Pancreas (tissue), 10 donors: ENCODE data around the gene C9orf153. TPM values are rescaled to one million over a fixed set of nuclear protein-coding genes. Genes with fewer than 3 reads are reported as not detected.

Experiments
- ATAC-seq, 4 donors: fragments of 200-7000 bp; cut with Tn5 transposase; one replicate each; pipeline versions ENCODE4 v1.8.0 to v1.9.1; 2020; ENCODE audit warnings: mild to moderate bottlenecking in 4 of 4, moderate library complexity in 4 of 4
- DNase-seq, 6 donors: peaks; one replicate each; pipeline ENCODE4 v3.0.0-alpha.2; 2020
- FAIRE-seq: peaks from 2 replicates; lab custom pipeline; 2012; peaks lifted over from hg19 to GRCh38; lab: Jason Lieb, UNC
- H3K27ac ChIP-seq, 4 donors: fragments of 200-600 bp; sonication (generic); 1 replicate in 3 of 4; 2 replicates in 1 of 4; pipeline versions ENCODE4 v1.5.0 to v1.8.0; 2020
- H3K27me3 ChIP-seq, 4 donors: fragments of 200-600 bp; one replicate each; pipeline ENCODE4 v1.8.0; 2021
- H3K36me3 ChIP-seq, 3 donors: fragments of 200-600 bp; sonication (generic) in 1 of 3; one replicate each; pipeline versions ENCODE4 v1.5.0 to v1.8.0; 2020 to 2021
- H3K4me1 ChIP-seq, 3 donors: fragments of 200-600 bp; one replicate each; pipeline ENCODE4 v1.8.0; 2021
- H3K4me3 ChIP-seq, 4 donors: fragments of 200-600 bp; sonication (generic) in 2 of 4; one replicate each; pipeline versions ENCODE4 v1.5.0 to v1.8.0; 2020 to 2021
- H3K9me3 ChIP-seq, 4 donors: fragments of 200-600 bp; one replicate each; pipeline ENCODE4 v1.8.0; 2021
- CTCF ChIP-seq, 4 donors: fragments of 200-600 bp; sonication (generic) in 3 of 4; IDR thresholded peaks; one replicate each; pipeline versions ENCODE4 v1.5.0 to v1.8.0; 2021; ENCODE audit warnings: antibody characterized with exemption in 4 of 4
- WGBS, 2 donors: extraction: QIAGEN DNeasy Blood & Tissue Kit; methylation state at CpG; one replicate each; pipeline ENCODE4 v1.1.7; 2013; 5-methylcytosine and 5-hydroxymethylcytosine counted together
- intact Hi-C, 3 donors: fragments of 100-400 bp; cut with DNase I; formaldehyde crosslinking; loops; one replicate each; pipeline versions ENCODE4 v1.11.1 to v1.14.2; 2022
- polyA plus RNA-seq, 2 donors: library from polyadenylated mRNA; stranded (reverse); fragments of 200-250 nt; gene quantifications; one replicate each; pipeline ENCODE4 v1.2.3, GENCODE V29; 2013
- total RNA-seq, 6 donors: library from RNA; stranded (reverse); fragmentation: NEBNext Ultra II Directional in 4 of 6; extraction: Animal tissue kit (Norgen Biotek cat#: 25700) in 4 of 6; gene quantifications; one replicate each; pipeline versions ENCODE4 v1.2.1 to v1.2.4, GENCODE V29; 2021 to 2023
- donor health status: healthy with polysubstance abuse.
- donor health status: DM: no; HTN: no; CAD: no; lungs with moderate emphysema.
- donor health status: DM: no; HTN: no; CAD: no.
- donor health status: control.
- donor health status: control.
- donor health status: Bipolar disorder and iron deficiency.
- donor health status: DM: yes; HTN: yes; CAD: no.
- donor health status: DM: no; HTN: no; CAD: no.
- donor health status: DM: no; HTN: no; CAD: no.
- donor health status: DM: yes; HTN: yes; CAD: no.

The C9orf153 gene
- total and polyA plus RNA-seq, 8 donors = 0.12 to 0.42 (median 0.13) TPM; not detected in 4

GRCh38 chr9:86274821-86275643 is 15.6 kb upstream of the C9orf153 start:
- TF ChIP-seq CTCF (IDR thresholded peaks at IDR 0.05) = no peak
- peaks cover 0 to 16% (median 0%) of the 10 kb centered on the region in 3 donors for H3K36me3 ChIP-seq
- ATAC-seq = no peak
- peaks cover 0 to 2% (median 0%) of the 10 kb centered on the region in 3 donors for H3K4me1 ChIP-seq
- H3K4me3 ChIP-seq = no peak overlapping the region
- WGBS, 2 donors = 81 to 84% methylated on average over 7 of the region's 7 CpGs
- no peak for FAIRE-seq
- H3K27ac ChIP-seq = no peak overlapping the region
- H3K27me3 ChIP-seq = no peaks in the 10 kb centered on the region
- DNase-seq = no peak
- intact Hi-C loops = no loop called here
- H3K9me3 ChIP-seq = no peaks in the 10 kb centered on the region

GRCh38 chr9:86272221-86272620 is 12.8 kb upstream of the C9orf153 start:
- FAIRE-seq = no peak
- intact Hi-C loops = no loop called here
- no peaks in the 10 kb centered on the region for H3K9me3 ChIP-seq
- peaks cover 0 to 16% (median 0%) of the 10 kb centered on the region in 3 donors for H3K36me3 ChIP-seq
- DNase-seq = no peak
- WGBS, 2 donors = 95 to 96% methylated on average over 4 of the region's 4 CpGs
- H3K27me3 ChIP-seq = no peaks in the 10 kb centered on the region
- H3K4me1 ChIP-seq = no peaks in the 10 kb centered on the region
- no peak overlapping the region for H3K27ac ChIP-seq
- no peak for TF ChIP-seq CTCF (IDR thresholded peaks at IDR 0.05)
- H3K4me3 ChIP-seq = no peak overlapping the region
- ATAC-seq = no peak

- Histone ChIP-seq H3K27me3 (no peaks in the 10 kb centered on the region), H3K36me3 (peaks cover 0 to 18% (median 6%) of the 10 kb centered on the region in 3 donors), H3K4me1 (no peaks in the 10 kb centered on the region), H3K27ac (no peak overlapping the region), H3K9me3 (no peaks in the 10 kb centered on the region), H3K4me3 (no peak overlapping the region)
- no peak for FAIRE-seq
- 87 to 91% methylated on average over 6 of the region's 6 CpGs for WGBS, 2 donors
- intact Hi-C loops = no loop called here
- DNase-seq = no peak
- TF ChIP-seq CTCF (IDR thresholded peaks at IDR 0.05) = no peak
- no peak for ATAC-seq
Measured at GRCh38 chr9:86263876-86264275, 4.4 kb upstream of the C9orf153 start.

- Histone ChIP-seq H3K36me3 (peaks cover 0 to 18% (median 6%) of the 10 kb centered on the region in 3 donors), H3K4me1 (no peaks in the 10 kb centered on the region), H3K27ac (no peak overlapping the region), H3K4me3 (no peak overlapping the region), H3K9me3 (no peaks in the 10 kb centered on the region), H3K27me3 (no peaks in the 10 kb centered on the region)
- no peak for FAIRE-seq
- no peak for TF ChIP-seq CTCF (IDR thresholded peaks at IDR 0.05)
- WGBS, 2 donors = 80 to 94% methylated on average over 4 of the region's 4 CpGs
- no peak for DNase-seq
- intact Hi-C loops = no loop called here
- no peak for ATAC-seq
Measured at GRCh38 chr9:86262492-86262891, 3.0 kb upstream of the C9orf153 start.

- DNase-seq (no peak), ATAC-seq (no peak), FAIRE-seq (no peak)
- Histone ChIP-seq H3K36me3 (no peaks in the 10 kb centered on the region), H3K9me3 (no peaks in the 10 kb centered on the region), H3K4me1 (no peaks in the 10 kb centered on the region), H3K27me3 (no peaks in the 10 kb centered on the region), H3K27ac (no peak overlapping the region), H3K4me3 (no peak overlapping the region)
- TF ChIP-seq CTCF (IDR thresholded peaks at IDR 0.05) = no peak
- WGBS, 2 donors = 68 to 75% methylated on average over 2 of the region's 2 CpGs
- intact Hi-C loops = no loop called here
Measured at GRCh38 chr9:86257391-86257790, 2.1 kb downstream of the C9orf153 start.
